Progenitor cell of endocrine pancreas (in vitro differentiated cells): ENCODE data around the gene GPR68. TPM values are rescaled to one million over a fixed set of nuclear protein-coding genes. Genes with fewer than 3 reads are reported as not detected.

Source experiments
- DNase-seq: peaks from one replicate; pipeline ENCODE4 v3.0.0; 2021; ENCODE audit warnings: low spot score; ENCODE audit not compliant: unreplicated experiment
- H3K27ac Mint-ChIP-seq: 2 replicates; pipeline ENCODE4 v1.8.0; 2021; ENCODE audit warnings: mild to moderate bottlenecking, moderate library complexity, mixed read lengths
- H3K27me3 Mint-ChIP-seq: 2 replicates; pipeline ENCODE4 v1.8.0; 2021; ENCODE audit warnings: mixed read lengths
- H3K36me3 Mint-ChIP-seq: 2 replicates; pipeline ENCODE4 v1.8.0; 2022; ENCODE audit warnings: mixed read lengths; ENCODE audit not compliant: insufficient read depth
- H3K4me1 Mint-ChIP-seq: 2 replicates; pipeline ENCODE4 v1.8.0; 2021; ENCODE audit warnings: low read depth, mixed read lengths
- H3K4me3 Mint-ChIP-seq: 2 replicates; pipeline ENCODE4 v1.8.0; 2021; ENCODE audit warnings: low read depth, mild to moderate bottlenecking, moderate library complexity, mixed read lengths
- H3K9me3 Mint-ChIP-seq: 2 replicates; pipeline ENCODE4 v1.8.0; 2021; ENCODE audit warnings: low read depth, mixed read lengths
- total RNA-seq: library from RNA; stranded (reverse); gene quantifications from 2 replicates; pipeline ENCODE4 v1.2.1, GENCODE V29; 2021
- TF ChIP-seq, protein P1 (sequence below): fragments of 200-600 bp; sonication (generic); IDR thresholded peaks from one replicate; pipeline ENCODE4 v1.5.0; 2021; ENCODE audit warnings: antibody characterized with exemption, mild to moderate bottlenecking; ENCODE audit not compliant: unreplicated experiment

The GPR68 gene
- total RNA-seq, 1 donor from 2014 or later = 0.31 TPM

- TF ChIP-seq, protein P1, sequence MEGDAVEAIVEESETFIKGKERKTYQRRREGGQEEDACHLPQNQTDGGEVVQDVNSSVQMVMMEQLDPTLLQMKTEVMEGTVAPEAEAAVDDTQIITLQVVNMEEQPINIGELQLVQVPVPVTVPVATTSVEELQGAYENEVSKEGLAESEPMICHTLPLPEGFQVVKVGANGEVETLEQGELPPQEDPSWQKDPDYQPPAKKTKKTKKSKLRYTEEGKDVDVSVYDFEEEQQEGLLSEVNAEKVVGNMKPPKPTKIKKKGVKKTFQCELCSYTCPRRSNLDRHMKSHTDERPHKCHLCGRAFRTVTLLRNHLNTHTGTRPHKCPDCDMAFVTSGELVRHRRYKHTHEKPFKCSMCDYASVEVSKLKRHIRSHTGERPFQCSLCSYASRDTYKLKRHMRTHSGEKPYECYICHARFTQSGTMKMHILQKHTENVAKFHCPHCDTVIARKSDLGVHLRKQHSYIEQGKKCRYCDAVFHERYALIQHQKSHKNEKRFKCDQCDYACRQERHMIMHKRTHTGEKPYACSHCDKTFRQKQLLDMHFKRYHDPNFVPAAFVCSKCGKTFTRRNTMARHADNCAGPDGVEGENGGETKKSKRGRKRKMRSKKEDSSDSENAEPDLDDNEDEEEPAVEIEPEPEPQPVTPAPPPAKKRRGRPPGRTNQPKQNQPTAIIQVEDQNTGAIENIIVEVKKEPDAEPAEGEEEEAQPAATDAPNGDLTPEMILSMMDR = no peak
- H3K36me3 Mint-ChIP-seq = peaks cover 25% of the 10 kb centered on the region
Measured at GRCh38 chr14:91232052-91232451, 12.5 kb downstream of the GPR68 start.

GRCh38 chr14:91231446-91231845 is 13.1 kb downstream of the GPR68 start:
- Mint-ChIP-seq H3K36me3 (peaks cover 25% of the 10 kb centered on the region), H3K9me3 (peaks cover 3% of the 10 kb centered on the region)

More at GRCh38 chr14:91232052-91232451, 12.5 kb downstream of the GPR68 start:
- Mint-ChIP-seq H3K9me3 (peaks cover 3% of the 10 kb centered on the region), H3K27me3 (no peaks in the 10 kb centered on the region), H3K4me1 (no peaks in the 10 kb centered on the region), H3K27ac (no peak overlapping the region), H3K4me3 (no peak overlapping the region)
- DNase-seq = no peak

DNA sequence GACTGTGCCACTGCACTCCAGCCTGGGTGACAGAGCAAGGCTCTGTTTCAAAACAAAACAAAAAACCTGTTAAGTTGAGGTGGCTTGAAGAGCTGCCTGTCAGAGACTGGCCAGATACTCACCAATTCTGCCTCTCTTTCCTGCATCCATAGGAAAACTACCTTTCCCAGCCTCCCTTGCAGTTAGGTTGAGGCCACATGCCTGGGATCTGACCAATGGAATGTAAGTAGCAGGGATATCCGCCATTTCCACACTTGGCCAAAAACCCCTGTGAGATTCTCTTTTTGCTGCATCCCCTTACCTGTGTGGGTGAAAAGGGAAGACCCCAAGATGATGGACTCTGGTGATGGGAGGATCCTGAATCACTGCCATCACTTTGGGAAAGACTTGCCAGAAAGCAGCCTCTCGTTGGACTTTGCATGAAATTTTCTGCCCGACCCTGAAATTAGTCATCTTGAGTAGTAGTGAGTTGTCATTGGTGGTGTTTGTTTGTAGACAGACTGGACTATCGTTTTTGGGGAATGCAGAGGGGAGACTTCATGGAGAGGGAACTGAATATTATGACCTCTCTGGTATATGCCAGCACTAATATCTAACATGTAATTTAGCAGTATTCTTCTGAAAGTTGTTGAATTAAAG is 14.0 kb downstream of the GPR68 start:
- H3K27ac Mint-ChIP-seq = no peak overlapping the region
- H3K4me1 Mint-ChIP-seq = no peaks in the 10 kb centered on the region
- TF ChIP-seq, protein P1 = no peak
- H3K27me3 Mint-ChIP-seq = no peaks in the 10 kb centered on the region
- H3K9me3 Mint-ChIP-seq = peaks cover 3% of the 10 kb centered on the region
- no peak for DNase-seq
- no peak overlapping the region for H3K4me3 Mint-ChIP-seq
- H3K36me3 Mint-ChIP-seq = peaks cover 25% of the 10 kb centered on the region

More at GRCh38 chr14:91231446-91231845, 13.1 kb downstream of the GPR68 start:
- Mint-ChIP-seq H3K4me3 (no peak overlapping the region), H3K27me3 (no peaks in the 10 kb centered on the region), H3K4me1 (no peaks in the 10 kb centered on the region), H3K27ac (no peak overlapping the region)
- TF ChIP-seq, protein P1 = no peak
- no peak for DNase-seq

DNA sequence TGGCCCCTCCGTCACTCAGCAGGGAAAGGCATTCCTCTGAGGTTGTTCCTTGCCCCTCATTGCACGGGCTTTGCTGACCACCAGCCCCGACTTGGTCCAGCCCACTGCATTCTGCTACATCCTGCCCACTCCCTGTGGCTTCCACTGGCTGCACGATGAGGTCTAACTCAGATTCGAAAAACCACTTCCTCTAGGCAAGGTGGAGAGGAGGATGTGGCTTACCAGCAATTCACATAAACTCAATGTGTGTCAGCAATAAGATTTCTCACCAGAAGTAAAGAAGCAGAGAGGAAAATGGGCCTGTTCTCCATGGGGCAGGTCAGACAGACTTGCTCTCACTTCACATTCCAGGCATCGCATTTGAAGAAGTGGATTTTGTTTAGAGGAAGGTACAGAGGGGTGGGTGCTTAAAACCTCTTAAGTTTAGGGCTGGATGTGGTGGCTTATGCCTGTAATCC is 14.7 kb downstream of the GPR68 start:
- TF ChIP-seq, protein P1 = no peak
- peaks cover 28% of the 10 kb centered on the region for H3K36me3 Mint-ChIP-seq

GRCh38 chr14:91229005-91229382 is 15.5 kb downstream of the GPR68 start:
- no peak for DNase-seq
- no peak overlapping the region for H3K4me3 Mint-ChIP-seq
- H3K27ac Mint-ChIP-seq = no peak overlapping the region
- TF ChIP-seq, protein P1 = no peak
- no peaks in the 10 kb centered on the region for H3K27me3 Mint-ChIP-seq
- H3K4me1 Mint-ChIP-seq = no peaks in the 10 kb centered on the region
- peaks cover 3% of the 10 kb centered on the region for H3K9me3 Mint-ChIP-seq
- H3K36me3 Mint-ChIP-seq = peaks cover 23% of the 10 kb centered on the region

More for the DNA sequence above, 14.7 kb downstream of the GPR68 start:
- H3K9me3 Mint-ChIP-seq = peaks cover 3% of the 10 kb centered on the region
- DNase-seq = no peak
- H3K27me3 Mint-ChIP-seq = no peaks in the 10 kb centered on the region
- H3K4me1 Mint-ChIP-seq = no peaks in the 10 kb centered on the region
- no peak overlapping the region for H3K4me3 Mint-ChIP-seq
- H3K27ac Mint-ChIP-seq = no peak overlapping the region
